HCT116 (cell line): ENCODE results near the gene MCRIP2. TPM values are rescaled to one million over a fixed set of nuclear protein-coding genes. Genes with fewer than 3 reads are reported as not detected.

Experiments used
- ATAC-seq: fragments of 200-7000 bp; cut with Tn5 transposase; 2 replicates; pipeline ENCODE4 v1.9.1; 2020; ENCODE audit warnings: mild to moderate bottlenecking, moderate library complexity
- BruUV-seq: library from RNA; stranded (reverse); fragments of 400-500 nt; replicated peaks from 2 replicates; lab custom pipeline; 2021; lab: Mats Ljungman, UMichigan
- CTCF ChIA-PET: fragments of 300-600 bp; sonication (Branson Sonifier 250); formaldehyde crosslinking; loops from one replicate; lab custom pipeline; 2021; ENCODE audit warnings: antibody characterized with exemption; lab: Charles Lee
- POLR2A ChIA-PET: fragments of 300-600, 350-600 bp; sonication (Branson Sonifier 250); formaldehyde crosslinking; loops from one replicate; lab custom pipeline; 2021; ENCODE audit warnings: antibody characterized with exemption; lab: Charles Lee
- RAD21 ChIA-PET, 2 experiments: fragments of 300-600 bp; sonication (Branson Sonifier 250); formaldehyde crosslinking; loops; one replicate each; lab custom pipeline; 2023; ENCODE audit warnings: low total read pairs in 2 of 2; ENCODE audit not compliant: uncharacterized antibody in 2 of 2, unreplicated experiment in 2 of 2, low non-redundant PET in 1 of 2; lab: Charles Lee
- DNase-seq: peaks from one replicate; pipeline ENCODE4 v3.0.0-alpha.2; 2010; ENCODE audit warnings: low read depth, low spot score
- H2AFZ ChIP-seq: fragments of 200-600 bp; shearing (Covaris generic), sonication (generic); 2 replicates; pipeline ENCODE4 v1.6.1; 2017; ENCODE audit warnings: low read depth, mixed run types, mixed read lengths, antibody characterized with exemption, low read length; ENCODE audit not compliant: poor library complexity, severe bottlenecking
- H3K27ac ChIP-seq: 2 replicates; pipeline ENCODE4 v1.5.1; 2012; ENCODE audit warnings: low read depth, low read length
- H3K27me3 ChIP-seq: fragments of 200-600 bp; sonication (generic); 2 replicates; pipeline ENCODE4 v1.6.1; 2016; ENCODE audit warnings: mixed run types, low read length, mixed read lengths; ENCODE audit not compliant: insufficient read depth
- H3K36me3 ChIP-seq, 2 experiments: fragments of 200-500 bp in 1 of 2; fragments of 200-600 bp in 1 of 2; sonication (Bioruptor generic) in 1 of 2; sonication (generic) in 1 of 2; 2 replicates each; pipeline versions ENCODE4 v1.5.1 to v1.6.1; 2014 to 2016; ENCODE audit warnings: low read length in 2 of 2, inconsistent platforms in 1 of 2, mixed read lengths in 1 of 2, mixed run types in 1 of 2; ENCODE audit not compliant: insufficient read depth in 2 of 2, control insufficient read depth in 1 of 2
- H3K4me1 ChIP-seq, 2 experiments: fragments of 200-600 bp in 1 of 2; sonication (generic) in 1 of 2; 2 replicates each; pipeline versions ENCODE4 v1.5.1 to v1.6.1; 2012 to 2017; ENCODE audit warnings: low read length in 2 of 2, inconsistent platforms in 1 of 2, mild to moderate bottlenecking in 1 of 2, mixed read lengths in 1 of 2, mixed run types in 1 of 2, moderate library complexity in 1 of 2; ENCODE audit not compliant: insufficient read depth in 2 of 2, control insufficient read depth in 1 of 2
- H3K4me2 ChIP-seq: fragments of 200-600 bp; sonication (generic); 2 replicates; pipeline ENCODE4 v1.6.1; 2017; ENCODE audit warnings: mixed run types, low read length, mixed read lengths
- H3K4me3 ChIP-seq, 2 experiments: fragments of 200-600 bp in 1 of 2; sonication (generic) in 1 of 2; replicated peaks in 1 of 2; 2 replicates each; pipeline ENCODE4 v1.5.1; 2011 to 2016; ENCODE audit warnings: low read length in 2 of 2, control low read depth in 1 of 2, low read depth in 1 of 2, mild to moderate bottlenecking in 1 of 2, mixed read lengths in 1 of 2, mixed run types in 1 of 2
- H3K79me2 ChIP-seq: fragments of 200-600 bp; sonication (generic); 2 replicates; pipeline ENCODE4 v1.6.1; 2017; ENCODE audit warnings: mild to moderate bottlenecking, mixed run types, low read length, moderate library complexity, mixed read lengths; ENCODE audit not compliant: insufficient read depth
- H3K9ac ChIP-seq: fragments of 200-600 bp; sonication (generic); 2 replicates; pipeline ENCODE4 v1.6.1; 2016; ENCODE audit warnings: low read length, mixed read lengths
- H3K9me2 ChIP-seq: fragments of 200-600 bp; sonication (generic), shearing (Covaris generic); 2 replicates; pipeline ENCODE4 v1.6.1; 2017; ENCODE audit warnings: mixed run types, mild to moderate bottlenecking, moderate library complexity; ENCODE audit not compliant: insufficient read depth
- H3K9me3 ChIP-seq, 2 experiments: fragments of 200-500 bp in 1 of 2; fragments of 200-600 bp in 1 of 2; sonication (Bioruptor generic) in 1 of 2; sonication (generic) in 1 of 2; 2 replicates each; pipeline ENCODE4 v1.6.1; 2014 to 2017; ENCODE audit warnings: low read length in 2 of 2, mixed read lengths in 2 of 2, inconsistent platforms in 1 of 2, low read depth in 1 of 2, mild to moderate bottlenecking in 1 of 2, mixed run types in 1 of 2, moderate library complexity in 1 of 2; ENCODE audit not compliant: control insufficient read depth in 1 of 2, insufficient read depth in 1 of 2
- H4K20me1 ChIP-seq: fragments of 200-600 bp; sonication (generic), shearing (Covaris generic); 2 replicates; pipeline ENCODE4 v1.6.1; 2017; ENCODE audit warnings: mixed run types, mild to moderate bottlenecking, moderate library complexity; ENCODE audit not compliant: insufficient read depth
- ELF1 ChIP-seq: IDR thresholded peaks from 2 replicates; pipeline ENCODE4 v1.6.1; 2012; ENCODE audit warnings: low read depth, borderline replicate concordance
- EZH2phosphoT487 ChIP-seq: fragments of 200-600 bp; IDR thresholded peaks from 2 replicates; pipeline ENCODE4 v1.6.1; 2018; ENCODE audit warnings: antibody characterized with exemption, borderline replicate concordance
- FOSL1 ChIP-seq: IDR thresholded peaks from 2 replicates; pipeline ENCODE4 v1.6.1; 2012; ENCODE audit warnings: low read depth
- POLR2A ChIP-seq: IDR thresholded peaks from 2 replicates; pipeline ENCODE4 v1.7.0; 2011; ENCODE audit warnings: borderline replicate concordance; ENCODE audit not compliant: insufficient read depth, insufficient read length; ENCODE audit errors: extremely low read depth
- POLR2AphosphoS5 ChIP-seq: IDR thresholded peaks from 2 replicates; pipeline ENCODE4 v1.6.1; 2011; ENCODE audit warnings: mild to moderate bottlenecking, low read depth, low read length, moderate library complexity
- REST ChIP-seq: IDR thresholded peaks from 2 replicates; pipeline ENCODE4 v1.6.1; 2012; ENCODE audit warnings: low read depth
- SP1 ChIP-seq: IDR thresholded peaks from 2 replicates; pipeline ENCODE4 v1.6.1; 2012; ENCODE audit warnings: low read depth
- SRF ChIP-seq: IDR thresholded peaks from 2 replicates; pipeline ENCODE4 v1.6.1; 2012; ENCODE audit warnings: low read depth
- YY1 ChIP-seq: IDR thresholded peaks from 2 replicates; pipeline ENCODE4 v1.6.1; 2011; ENCODE audit warnings: low read length, low read depth, moderate library complexity, mild to moderate bottlenecking; ENCODE audit not compliant: insufficient replicate concordance; ENCODE audit errors: extremely low read depth
- ZFX ChIP-seq: fragments of 450-650 bp; IDR thresholded peaks from 2 replicates; pipeline ENCODE4 v1.6.1; 2017
- ZNF274 ChIP-seq: fragments of 200-500 bp; sonication (Bioruptor generic); IDR thresholded peaks from 2 replicates; pipeline ENCODE4 v1.6.1; 2014; ENCODE audit warnings: mild to moderate bottlenecking, low read depth, low read length, inconsistent platforms
- intact Hi-C: fragments of 100-400 bp; cut with micrococcal nuclease; formaldehyde crosslinking; loops from 2 replicates; pipeline ENCODE4 v1.10.0; 2022
- total RNA-seq: library from RNA; stranded (reverse); gene quantifications from one replicate; pipeline ENCODE4 v1.2.1, GENCODE V29; 2021; ENCODE audit not compliant: unreplicated experiment

The MCRIP2 gene
- total RNA-seq, 1 experiment from 2014 or later, result 34.9 TPM

GRCh38 chr16:630815-631405 is 10.7 kb upstream of the MCRIP2 start, which contains the start of gene WFIKKN1:
WFIKKN1 (plus strand) TSS chr16:630985; CDS start chr16:631254, 269 bp downstream.
- Histone ChIP-seq H3K27me3 (no peaks in the 10 kb centered on the region), H3K9ac (no peak within 1 kb of the TSS; the same call in 1 of the 2 replicates), H3K4me2 (peak within 1 kb of the TSS; percentile 27; the same call in 1 of the 2 replicates), H3K9me3 (no peaks in the 10 kb centered on the region), H3K9me2 (no peaks in the 10 kb centered on the region), H2AFZ (no peak within 1 kb of the TSS), H3K4me1 (peaks cover 25 to 38% of the 10 kb centered on the region in 2 experiments), H3K36me3 (no peaks in the 10 kb centered on the region), H3K79me2 (peaks cover 15% of the 10 kb centered on the region; the same call in 1 of the 2 replicates), H4K20me1 (no peaks in the 10 kb centered on the region), H3K27ac (no peak within 1 kb of the TSS; the same call in 1 of the 2 replicates), H3K4me3 (no peak within 1 kb of the TSS)
- POLR2A ChIA-PET, result no interaction called here
- intact Hi-C loops, result no loop called here
- BruUV-seq, result no TSS peak
- no peak for DNase-seq
- TF ChIP-seq ZNF274 (no peak), FOSL1 (no peak), SP1 (no peak), ZFX (no peak), POLR2AphosphoS5 (no peak; the same call in 1 of the 2 replicates), EZH2phosphoT487 (no peak), YY1 (no peak), ELF1 (no peak), REST (no peak), POLR2A (no peak), SRF (no peak)
- RAD21 ChIA-PET, result no interaction called here
- peak; percentile 11 for ATAC-seq
- CTCF ChIA-PET, result no interaction called here
